ENCODE results near the gene GRAMD1A.
A peak's percentile ranks its signal among the peaks of the same experiment; 100 is the strongest.

The GRAMD1A gene

DNA sequence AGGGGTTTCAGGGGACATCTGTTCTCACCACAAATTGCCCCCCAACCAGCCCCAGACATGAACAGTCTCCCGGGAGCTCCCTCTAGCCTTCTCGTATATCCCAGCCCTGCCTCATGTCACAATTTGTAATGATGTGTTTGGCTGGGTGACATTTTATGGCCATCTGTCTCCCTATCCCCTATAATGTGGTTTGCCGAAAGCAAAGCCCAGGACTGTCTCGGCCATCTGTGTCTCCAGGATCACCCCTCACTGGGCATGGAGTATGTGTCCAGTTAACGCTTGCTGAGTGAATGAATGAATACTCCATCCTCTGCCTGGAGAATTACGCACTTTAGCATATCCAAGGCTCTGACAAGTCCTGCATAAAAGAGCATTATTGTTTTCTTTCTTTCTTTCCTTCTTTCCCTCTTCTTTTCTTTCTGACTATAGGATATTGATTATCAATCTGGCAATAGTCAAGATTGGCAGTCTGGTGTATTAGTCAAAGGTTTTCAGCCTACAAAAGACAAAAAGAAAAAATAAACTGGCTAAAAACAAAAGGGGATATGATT, 56.5 kb downstream of the GRAMD1A start:
- no peak for DNase-seq

DNA sequence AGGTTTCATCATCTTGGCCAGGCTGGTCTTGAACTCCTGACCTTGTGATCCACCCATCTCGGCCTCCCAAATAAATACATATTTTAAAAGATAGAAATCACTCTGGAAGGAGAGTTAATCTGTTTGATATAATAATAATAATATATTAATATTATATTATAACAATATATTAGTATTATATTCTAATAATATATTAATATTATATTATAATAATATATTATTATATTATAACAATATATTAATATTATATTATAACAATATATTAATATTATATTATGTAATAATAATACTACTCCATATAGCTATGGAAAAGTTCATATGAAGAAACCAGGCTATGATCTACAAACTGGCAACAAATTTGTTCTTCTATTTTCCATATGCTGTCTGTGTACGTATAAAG, 58.2 kb downstream of the GRAMD1A start:
- DNase-seq, result no peak

DNA sequence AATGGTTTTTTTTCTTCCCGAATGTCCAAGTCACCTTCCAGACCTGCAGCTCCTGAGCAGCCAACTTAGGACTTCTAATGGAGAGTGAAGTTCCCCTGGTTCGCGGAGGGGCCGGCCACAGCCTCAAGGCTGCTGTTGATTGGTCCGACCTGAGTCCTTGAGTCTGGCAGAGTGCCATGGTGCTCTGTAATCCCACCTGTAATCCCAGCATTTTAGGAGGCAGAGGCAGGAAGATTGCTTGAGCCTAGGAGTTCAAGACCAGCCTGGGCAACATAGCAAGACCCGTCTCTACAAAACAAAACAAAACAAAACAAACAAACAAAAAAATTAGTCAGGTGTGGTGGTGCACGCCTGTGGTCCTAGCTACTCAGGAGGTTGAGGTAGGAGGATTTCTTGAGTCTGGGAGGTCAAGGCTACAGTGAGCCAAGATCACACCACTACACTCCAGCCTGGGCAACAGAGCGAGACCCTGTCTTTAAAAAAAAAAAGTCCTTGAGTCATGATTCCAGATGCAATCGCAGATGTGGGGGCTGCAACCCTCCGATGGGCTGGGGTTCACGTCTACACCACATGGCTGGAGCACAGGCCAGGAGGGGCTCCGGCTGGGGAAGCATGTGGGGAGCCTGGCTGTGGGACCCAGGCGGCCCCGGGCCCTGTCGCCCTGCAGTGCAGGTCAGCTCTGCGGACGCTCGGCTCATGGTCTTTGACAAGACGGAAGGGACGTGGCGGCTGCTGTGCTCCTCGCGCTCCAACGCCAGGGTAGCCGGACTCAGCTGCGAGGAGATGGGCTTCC, 59.1 kb downstream of the GRAMD1A start:
- DNase-seq, result no peak

DNA sequence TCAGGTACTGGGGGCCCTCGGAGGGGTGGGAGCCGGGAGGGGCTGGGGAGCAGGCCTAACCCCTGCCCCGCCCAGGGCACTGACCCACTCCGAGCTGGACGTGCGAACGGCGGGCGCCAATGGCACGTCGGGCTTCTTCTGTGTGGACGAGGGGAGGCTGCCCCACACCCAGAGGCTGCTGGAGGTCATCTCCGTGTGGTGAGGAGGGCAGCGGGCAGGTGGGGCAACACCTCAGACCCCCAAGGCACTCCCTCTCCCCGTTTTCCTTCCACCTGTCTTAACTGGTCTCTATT, 59.6 kb downstream of the GRAMD1A start:
- DNase-seq, result no peak

DNA sequence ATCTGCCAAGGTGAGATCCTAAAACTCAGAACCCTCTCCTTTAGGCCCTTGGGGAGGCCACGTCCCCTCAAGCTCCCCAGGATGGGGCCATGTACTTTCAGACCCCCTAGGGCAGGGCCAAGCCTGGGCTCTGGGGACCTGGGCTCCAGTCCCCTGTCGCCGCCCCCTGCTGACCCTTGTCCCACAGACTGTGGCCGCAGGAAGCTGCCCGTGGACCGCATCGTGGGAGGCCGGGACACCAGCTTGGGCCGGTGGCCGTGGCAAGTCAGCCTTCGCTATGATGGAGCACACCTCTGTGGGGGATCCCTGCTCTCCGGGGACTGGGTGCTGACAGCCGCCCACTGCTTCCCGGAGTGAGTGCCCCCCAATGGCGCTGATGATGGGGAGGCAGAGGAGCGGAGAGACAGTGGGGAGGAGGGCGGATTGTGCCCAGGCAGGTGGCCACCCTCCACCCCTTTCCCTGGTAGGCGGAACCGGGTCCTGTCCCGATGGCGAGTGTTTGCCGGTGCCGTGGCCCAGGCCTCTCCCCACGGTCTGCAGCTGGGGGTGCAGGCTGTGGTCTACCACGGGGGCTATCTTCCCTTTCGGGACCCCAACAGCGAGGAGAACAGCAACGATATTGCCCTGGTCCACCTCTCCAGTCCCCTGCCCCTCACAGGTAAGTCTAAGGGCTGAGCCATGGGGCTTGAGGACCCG, 60.2 kb downstream of the GRAMD1A start:
- DNase-seq, result no peak

DNA sequence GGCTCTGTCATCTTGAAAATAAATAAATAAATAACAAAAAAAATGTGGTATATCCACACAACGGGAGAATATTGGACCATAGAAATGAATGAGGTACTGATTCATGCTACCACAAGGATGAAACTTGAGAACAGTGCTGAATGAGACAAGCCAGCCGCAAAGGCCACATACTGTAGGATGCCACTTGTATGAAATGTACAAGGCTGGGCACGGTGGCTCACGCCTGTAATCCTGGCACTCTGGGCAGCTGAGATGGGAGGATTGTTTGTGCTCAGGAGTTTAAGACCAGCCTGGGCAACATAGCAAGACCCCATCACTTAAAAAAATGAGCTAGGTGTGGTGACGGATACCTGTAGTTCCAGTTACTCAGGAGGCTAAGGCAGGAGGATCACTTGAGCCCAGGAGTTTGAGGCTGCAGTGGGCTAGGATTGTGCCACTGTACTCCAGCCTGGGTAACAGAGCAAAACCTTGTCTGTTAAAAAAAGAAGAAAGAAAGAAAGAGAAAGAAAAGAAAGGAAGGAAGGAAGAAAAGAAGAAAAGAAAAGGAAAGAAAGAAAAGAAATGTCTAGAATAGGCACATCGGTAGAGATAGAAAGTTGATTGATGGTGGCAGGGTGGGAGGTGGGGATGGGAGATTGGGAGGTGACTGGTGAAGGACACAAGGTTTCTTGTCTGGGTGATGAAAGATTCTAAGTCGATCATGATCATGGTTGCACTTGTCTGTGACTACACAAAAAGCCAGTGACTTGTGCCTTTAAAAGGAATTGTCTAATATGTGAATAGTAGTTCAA, 61.7 kb downstream of the GRAMD1A start:
- no peak for DNase-seq

DNA sequence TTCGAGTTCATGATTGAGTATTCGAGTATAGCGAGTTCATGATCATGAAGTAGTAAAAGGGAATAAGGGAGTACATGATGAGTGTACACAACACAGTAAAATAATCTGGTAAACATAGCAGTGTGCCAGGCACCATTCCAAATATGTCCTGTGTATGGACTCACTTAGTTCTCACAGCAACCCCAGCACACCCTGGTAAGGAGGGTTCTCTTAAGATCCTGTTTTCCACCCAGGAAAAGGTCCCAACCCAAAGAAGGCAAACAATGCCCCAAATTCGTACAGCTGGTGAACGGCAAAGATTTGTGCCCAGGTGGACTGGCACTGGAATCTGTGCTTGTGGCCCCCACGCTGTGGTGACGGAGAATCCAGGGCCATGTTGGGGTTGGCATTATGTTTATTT, 62.8 kb downstream of the GRAMD1A start:
- no peak for DNase-seq

DNA sequence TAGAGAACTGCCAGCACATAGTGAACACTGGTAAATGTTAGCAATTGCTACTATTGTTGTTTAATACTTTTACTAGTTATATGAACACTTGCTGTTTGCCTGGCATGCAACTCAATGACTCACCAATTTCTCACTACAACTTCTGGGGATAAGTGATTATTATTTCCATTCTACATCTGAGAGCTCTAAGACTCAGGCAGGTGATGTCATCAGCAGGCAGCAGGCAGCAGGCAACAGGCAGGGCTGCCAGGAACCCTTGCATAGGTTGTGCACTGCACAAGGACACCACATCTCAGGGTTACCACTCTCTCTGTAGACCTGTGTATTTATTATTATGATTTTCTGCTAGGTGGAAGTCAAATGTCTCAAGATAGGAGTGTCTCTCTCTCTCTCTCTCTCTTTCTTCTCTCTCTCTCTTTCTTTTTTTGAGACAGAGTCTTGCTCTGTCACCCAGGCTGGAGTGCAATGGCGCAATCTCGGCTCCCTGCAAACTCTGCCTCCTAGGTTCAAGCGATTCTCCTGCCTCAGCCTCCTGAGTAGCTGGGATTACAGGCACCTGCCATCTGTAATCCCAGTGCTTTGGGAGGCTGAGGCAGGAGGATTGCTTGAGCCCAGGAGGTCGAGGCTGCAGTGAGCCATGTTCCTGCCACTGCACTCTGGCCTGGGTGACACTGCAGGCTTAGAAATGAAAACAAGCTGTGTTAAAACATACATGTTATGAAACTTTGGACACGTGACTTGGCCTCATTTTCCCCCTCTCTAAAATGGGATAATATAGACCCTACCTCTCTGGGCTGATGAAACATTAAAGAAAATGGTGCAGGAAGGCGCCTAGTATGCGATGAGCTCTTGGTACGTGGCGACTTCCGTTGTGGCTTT, 64.1 kb downstream of the GRAMD1A start:
- DNase-seq, result no peak

DNA sequence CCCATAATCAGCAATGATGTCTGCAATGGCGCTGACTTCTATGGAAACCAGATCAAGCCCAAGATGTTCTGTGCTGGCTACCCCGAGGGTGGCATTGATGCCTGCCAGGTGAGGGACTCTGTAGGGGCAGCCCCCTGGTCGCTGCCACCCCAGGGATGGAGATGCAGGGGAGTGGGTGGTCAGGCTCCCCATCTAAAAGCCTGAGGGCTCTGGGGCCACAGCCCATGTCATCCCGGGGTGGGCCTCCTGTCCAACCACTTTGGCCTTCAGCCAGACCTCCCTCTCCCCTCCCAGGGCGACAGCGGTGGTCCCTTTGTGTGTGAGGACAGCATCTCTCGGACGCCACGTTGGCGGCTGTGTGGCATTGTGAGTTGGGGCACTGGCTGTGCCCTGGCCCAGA, 65.5 kb downstream of the GRAMD1A start:
- no peak for DNase-seq

DNA sequence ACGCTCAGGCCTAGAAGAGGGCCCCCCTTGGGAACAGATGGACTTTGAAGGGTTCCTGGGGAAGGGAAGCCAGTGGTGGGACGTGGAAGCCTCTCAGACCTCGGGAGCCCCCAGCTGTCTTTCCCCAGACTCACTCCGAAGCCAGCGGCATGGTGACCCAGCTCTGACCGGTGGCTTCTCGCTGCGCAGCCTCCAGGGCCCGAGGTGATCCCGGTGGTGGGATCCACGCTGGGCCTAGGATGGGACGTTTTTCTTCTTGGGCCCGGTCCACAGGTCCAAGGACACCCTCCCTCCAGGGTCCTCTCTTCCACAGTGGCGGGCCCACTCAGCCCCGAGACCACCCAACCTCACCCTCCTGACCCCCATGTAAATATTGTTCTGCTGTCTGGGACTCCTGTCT, 66.0 kb downstream of the GRAMD1A start:
- no peak for DNase-seq

DNA sequence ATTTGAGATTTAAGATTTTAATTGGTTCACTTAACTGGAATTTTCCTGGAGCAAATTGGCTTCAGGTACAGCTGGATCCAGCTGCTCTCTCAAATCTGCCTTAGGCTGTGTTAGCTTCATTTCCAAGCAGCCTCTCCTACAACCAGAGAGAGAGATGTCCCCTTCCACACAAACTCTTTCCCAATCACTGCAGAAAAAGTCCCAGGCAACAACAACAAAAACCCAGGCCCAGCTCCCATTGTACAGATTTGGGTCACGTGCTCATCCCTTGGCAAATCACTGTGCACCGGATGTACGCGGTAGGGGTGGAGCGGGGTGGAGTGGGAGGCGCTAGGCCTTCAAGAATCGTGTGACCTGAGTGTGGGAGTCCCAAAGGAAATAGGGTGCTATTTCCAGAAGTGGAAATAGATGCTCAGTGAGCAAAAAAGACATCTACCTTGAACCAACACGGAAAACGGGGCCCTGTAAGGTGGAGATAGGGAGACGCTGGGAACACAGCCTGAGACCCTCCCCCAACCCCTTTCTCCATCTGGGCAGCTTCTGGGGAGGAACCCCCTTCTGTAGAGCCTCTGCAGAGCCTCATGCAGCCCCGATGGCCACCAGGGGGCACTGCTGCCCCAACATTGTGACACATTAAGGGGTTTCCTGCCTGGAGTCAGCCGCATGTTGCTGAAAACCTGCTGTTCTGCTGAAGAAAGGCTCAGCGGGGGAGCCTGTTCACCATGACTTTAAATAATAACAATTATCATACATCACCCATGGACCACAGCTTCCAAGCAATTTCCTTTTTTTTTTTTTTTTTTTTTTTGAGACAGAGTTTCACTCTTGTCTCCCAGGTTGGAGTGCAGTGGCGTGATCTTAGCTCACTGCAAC, 66.8 kb downstream of the GRAMD1A start:
- DNase-seq, result peak; percentile 95

DNA sequence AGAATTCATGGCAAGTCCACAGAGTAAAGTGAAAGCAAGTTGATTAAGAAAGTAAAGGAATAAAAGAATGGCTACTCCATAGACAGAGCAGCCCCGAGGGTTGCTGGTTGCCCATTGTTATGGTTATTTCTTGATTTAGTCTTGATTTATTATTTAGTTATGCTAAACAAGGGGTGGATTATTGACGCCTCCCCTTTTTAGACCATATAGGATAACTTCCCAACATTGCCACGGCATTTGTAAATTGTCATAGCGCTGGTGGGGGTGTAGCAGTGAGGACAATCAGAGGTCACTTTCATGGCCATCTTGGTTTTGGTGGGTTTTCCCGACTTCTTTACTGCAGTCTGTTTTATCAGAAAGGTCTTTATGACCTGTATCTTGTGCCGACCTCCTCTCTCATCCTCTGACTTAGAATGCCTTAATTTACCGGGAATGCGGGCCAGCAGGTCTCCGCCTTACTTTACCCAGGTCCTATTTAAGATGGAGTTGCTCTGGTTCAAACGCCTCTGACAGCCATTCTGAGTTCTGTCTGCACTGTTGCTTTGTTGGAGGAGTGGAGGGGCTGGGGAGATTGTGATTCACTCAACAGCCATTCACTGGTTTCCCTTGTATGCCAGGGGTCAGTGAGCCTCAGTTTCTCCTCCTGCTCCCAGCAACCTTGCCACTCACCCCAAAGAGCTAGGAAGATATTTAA, 69.0 kb downstream of the GRAMD1A start:
- DNase-seq, result no peak

DNA sequence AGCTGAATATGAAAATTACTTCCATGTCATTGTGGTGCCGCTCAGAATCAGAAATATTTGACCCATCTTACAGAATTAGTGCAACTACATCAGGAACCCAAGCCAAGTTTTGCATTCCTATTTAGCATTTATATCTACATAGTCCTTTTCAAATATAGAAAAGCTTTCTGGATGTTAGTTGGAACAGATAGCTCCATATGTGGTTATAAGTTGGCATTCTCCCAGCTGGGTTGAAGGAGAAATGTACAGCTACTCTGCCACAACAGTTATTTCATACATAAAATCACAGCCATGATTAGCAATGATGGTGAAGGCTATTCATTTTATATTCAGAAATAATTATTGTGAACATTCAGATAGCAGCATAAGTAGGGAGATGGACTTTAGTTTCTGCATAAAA, 69.6 kb downstream of the GRAMD1A start:
- DNase-seq, result no peak

DNA sequence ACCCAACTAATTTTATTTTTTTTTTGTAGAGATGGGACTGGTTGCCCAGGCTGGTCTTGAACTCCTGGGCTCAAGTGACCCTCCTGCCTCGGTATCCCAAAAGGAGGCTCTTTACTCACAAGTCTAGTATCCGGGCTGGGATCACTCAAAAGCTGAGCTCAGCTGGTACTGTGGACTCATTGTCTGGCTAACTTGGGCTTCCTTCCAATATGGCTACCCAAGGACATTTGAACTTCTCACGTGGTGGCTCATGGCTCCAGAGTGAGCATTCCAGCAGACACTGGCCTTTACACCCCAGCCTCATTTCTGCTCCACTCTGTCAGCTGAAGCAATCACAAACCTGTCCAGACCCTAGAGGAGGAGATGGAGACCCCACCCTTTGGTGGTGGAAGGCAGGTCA, 70.3 kb downstream of the GRAMD1A start:
- DNase-seq, result no peak

DNA sequence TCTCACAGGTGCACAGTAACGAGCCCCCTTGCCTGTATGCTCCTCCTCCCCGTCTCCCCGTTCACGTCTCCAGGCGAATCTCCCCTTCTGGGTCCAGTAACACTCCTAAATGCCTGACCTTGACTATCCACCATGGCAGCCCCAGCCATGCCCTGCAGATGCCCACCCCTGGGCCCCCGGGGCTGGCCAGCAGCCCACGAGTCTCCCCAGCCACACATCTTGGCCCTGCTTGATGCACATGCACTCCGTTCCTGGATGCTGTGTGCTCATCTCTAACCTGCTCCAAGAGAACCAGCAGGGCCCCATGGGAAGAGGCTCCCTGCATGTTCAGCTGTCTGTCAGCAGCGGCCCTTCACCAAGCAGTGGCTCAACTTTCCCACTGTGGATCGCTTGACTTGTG, 73.4 kb downstream of the GRAMD1A start:
- DNase-seq, result no peak

DNA sequence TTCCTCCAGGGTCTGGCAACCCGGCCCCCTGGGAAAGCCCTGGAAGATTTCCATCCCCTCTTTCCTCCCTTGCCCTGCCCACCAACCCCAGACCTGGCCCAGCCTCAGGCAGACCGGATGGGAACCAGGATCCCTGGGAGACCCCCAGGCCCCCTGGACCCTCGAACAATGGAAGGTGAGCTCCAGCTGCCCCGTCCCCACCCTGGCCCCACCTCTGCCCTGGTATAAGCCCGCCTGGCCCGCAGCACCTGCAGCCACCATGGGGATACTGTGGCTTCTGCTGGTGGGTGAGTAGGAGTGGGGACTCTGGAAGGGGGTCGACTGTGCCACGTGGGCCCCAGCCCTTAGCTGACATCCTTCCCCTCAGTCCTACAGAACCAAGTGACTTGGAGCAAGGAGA, 73.8 kb downstream of the GRAMD1A start:
- no peak for DNase-seq

DNA sequence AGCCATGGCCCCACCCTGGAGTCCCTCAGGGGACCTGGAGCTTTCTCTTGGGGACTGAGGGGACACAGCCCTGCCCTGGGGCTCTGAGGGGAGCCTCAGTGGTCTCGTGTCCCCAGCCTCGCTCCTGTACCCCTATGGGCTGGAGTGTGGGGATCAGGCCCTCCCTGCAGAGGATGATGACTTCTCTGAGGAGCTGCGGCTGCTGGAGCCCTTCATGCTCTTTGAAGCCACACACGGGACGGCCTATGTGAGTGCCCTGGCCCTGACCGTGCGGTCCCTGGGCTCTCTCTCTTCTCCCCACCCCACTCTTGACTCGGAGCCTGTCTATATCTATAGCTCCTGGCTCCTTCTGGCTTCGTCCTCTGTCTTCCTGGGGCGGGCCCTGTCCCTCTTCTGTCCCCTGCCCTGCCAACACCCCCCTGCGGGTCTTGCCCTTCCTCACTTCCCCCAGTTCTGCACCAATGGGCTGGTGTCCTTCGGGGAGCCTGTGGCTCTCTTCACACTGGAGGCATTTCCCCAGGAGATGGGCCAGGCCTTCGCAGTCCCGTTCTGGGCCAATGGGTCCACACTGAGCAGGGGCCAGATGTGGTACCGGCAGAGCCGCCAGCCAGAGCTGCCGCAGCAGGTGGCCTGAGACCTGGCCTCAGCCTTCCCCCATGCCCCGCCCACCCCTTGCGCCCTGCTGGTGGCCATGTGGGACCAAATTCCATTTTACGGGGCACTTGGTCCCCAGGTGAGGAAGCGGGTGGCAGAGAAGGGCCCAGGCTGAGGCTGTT, 74.5 kb downstream of the GRAMD1A start:
- DNase-seq, result no peak

DNA sequence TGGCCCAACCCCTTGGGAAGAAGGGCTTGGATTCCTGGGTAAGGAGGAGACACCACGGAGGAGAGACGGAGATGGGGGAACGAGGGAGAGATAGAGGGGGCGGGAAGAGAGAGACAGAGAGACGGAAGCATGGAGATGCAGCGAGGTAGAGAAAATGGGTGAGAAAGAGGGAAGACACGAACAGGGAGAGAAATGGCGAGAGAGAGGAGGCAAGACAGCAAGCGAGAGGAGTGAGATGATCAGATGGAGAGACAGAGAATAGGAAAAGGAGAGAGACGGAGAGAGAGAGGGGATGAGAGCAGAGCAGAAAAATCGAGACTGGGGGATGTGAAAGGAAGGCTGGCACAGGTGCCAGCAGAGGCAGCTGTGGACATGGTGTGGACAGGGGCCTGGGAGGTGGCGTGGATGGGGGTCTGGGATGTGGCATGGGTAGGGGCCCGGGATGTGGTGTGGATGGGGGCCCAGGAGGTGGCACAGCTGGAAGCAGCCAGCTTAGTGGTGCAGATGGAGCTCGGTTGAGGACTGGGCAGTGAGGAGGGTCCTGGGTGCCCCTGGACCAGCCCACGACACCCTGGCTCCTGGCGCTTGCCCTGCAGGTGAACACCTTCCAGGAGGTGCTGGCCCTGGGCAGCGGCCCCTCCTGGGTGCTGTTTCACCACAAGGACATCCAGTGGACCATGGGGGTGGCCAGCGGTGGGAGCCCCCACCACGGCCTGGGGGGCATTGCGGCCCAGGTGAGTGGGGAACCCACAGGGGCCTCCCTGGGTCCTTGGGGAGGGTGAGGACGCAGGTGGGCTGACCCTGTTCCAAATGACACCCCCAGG, 75.3 kb downstream of the GRAMD1A start:
- DNase-seq, result no peak

DNA sequence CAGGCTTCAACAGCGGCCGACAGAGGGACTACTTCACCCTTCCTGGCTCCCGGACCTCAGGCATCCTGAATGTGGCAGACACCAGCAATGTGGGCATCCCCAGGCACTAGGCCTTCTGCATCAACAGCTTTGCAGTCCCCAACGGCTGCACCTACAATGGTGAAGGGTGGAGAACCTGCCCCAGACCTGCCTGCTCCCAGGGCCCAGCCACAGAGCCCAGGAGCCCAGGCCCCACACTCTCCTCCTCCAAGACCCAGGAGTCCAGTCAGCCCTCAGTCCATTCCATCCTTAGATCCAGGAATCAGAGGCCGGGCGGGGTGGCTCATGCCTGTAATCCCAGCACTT, 75.9 kb downstream of the GRAMD1A start:
- DNase-seq, result no peak
